NCI-H128 (cell line): Measurements from ENCODE around the gene BCR.
A peak's percentile ranks its signal among the peaks of the same experiment; 100 is the strongest.

ENCODE experiments used
- DNase-seq: peaks from one replicate; lab custom pipeline; 2025; ENCODE audit not compliant: unreplicated experiment; lab: John Stamatoyannopoulos, UW

Gene BCR

GRCh38 chr22:23227380-23227779, 47.1 kb downstream of the BCR start:
- no peak for DNase-seq

GRCh38 chr22:23228503-23228902, 48.2 kb downstream of the BCR start:
- DNase-seq, result no peak

DNA sequence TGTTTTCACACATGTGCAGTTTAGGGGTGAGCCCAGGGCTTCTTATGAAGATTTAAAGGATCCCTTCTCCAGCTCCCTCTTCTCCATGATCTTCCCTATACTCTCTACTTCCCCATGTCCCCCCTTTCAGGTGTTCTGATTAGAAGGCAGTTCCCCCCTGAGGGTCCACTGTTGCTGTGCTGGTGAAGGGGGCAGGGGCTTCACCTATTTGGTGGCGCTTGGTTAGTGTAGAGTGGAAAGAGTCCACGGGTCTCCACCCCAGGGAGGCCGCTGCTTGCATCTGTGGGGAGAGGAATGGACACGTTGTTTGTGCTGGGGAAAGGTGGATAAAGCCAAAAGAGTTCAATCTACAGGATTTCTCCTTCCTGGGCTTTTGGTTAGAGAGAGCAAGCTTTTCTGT, 49.3 kb downstream of the BCR start:
- no peak for DNase-seq

- no peak for DNase-seq
These were observed 50.2 kb downstream of the BCR start for GRCh38 chr22:23230348-23231068.

- no peak for DNase-seq
These were observed 51.3 kb downstream of the BCR start for GRCh38 chr22:23231471-23232093.

- no peak for DNase-seq
These were observed 52.0 kb downstream of the BCR start for GRCh38 chr22:23232094-23232905.

DNA sequence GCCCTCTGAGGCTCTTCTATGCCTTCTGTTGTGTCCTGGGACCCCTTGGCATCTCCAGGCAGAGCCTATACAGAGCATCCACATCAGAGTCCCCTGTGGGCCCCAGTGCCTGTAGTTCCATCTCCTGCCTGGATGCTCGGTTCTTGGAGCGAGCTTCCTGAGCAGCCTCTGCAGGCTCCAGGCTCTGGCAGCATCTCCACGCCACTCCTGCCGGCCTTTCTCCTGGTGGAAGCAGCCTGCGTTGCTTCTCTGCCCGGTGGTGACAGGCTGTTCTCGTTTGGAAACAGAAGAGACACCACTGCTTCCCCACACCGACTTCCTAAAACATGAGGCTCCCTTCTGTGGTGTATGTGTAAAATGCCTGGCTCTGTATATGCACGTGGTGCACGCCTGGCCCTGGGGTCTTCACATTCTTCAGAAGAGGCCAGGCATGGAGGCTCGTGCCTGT, 52.8 kb downstream of the BCR start:
- no peak for DNase-seq

GRCh38 chr22:23233752-23234408, 53.6 kb downstream of the BCR start:
- no peak for DNase-seq

- DNase-seq, result no peak
These were observed 54.3 kb downstream of the BCR start for GRCh38 chr22:23234409-23235161.

- no peak for DNase-seq
These were observed 55.1 kb downstream of the BCR start for GRCh38 chr22:23235425-23235824.

- DNase-seq, result no peak
These were observed 55.7 kb downstream of the BCR start for GRCh38 chr22:23236026-23236425.

- no peak for DNase-seq
These were observed 56.3 kb downstream of the BCR start for GRCh38 chr22:23236440-23237184.

DNA sequence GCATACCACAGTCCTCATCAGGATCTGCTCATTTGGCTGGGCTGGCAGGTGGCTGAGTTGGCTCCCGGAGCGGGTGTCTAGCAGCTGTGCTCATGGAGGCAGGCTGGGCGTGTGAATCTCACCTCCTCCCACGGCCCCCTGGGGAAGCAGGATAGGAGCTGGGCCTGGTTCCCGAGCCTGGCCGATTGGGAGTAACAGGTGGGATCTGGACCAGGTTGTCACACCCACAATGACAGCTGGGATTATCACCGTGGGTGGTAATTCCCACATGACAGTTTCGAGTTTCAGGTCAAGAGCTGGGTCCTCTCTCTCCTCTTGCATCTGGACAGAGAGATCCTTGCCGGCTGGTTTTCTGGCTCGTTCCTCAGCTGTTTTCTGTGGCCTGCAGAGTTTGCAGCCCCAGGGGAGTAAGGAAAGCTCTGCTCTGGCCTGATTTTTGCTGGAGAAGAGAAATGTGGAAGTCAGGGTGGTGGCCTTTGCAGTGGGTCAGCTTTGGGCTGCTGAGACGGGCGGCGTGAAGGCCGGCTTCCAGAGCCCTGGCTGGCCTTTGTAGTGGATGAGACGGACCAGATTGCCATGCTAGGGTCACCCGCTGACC, 57.0 kb downstream of the BCR start:
- DNase-seq, result peak; percentile 15

- DNase-seq, result no peak
These were observed 57.5 kb downstream of the BCR start for GRCh38 chr22:23237841-23238240.

- DNase-seq, result no peak
These were observed 58.4 kb downstream of the BCR start for GRCh38 chr22:23238707-23239106.

GRCh38 chr22:23239429-23239828, 59.1 kb downstream of the BCR start:
- DNase-seq, result no peak

- no peak for DNase-seq
These were observed 60.5 kb downstream of the BCR start for GRCh38 chr22:23240639-23241389.

GRCh38 chr22:23241562-23242472, 61.5 kb downstream of the BCR start:
- DNase-seq, result no peak
